ENCODE results near the gene GABPB1.

The GABPB1 gene

DNA sequence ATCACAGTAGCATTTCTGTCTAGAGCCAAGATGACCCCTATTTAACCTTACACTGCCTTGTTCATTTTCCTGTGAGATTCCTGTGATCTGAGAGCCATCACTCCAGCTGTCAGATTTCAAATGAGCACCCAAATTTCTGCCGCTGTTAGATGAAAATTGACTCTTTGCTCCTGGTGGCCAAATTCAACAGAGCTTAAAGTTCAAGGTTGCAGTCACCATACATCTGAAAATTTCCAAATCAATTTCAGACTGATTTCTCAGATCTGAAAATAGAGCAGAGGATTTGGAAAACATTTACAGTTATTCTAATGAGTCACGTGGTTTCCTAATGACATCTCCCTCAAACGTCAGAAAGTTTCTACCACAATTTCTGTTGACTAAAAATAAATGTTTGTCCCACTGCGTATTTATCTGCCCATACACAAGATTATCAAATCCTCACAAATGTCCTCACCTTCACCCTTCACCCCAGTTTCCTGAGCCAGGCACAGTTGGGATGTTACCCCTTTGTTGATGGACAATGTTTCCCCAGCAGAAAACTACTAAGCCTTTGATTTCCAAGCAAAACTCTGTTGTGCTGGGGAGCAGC is 105.9 kb downstream of the GABPB1 start:
- no peak overlapping the region for H3K4me3 ChIP-seq (ENCODE audit: low read length)
- no peak for TF ChIP-seq ZNF274 (IDR thresholded peaks at IDR 0.05; ENCODE audit: low read depth, low read length)

DNA sequence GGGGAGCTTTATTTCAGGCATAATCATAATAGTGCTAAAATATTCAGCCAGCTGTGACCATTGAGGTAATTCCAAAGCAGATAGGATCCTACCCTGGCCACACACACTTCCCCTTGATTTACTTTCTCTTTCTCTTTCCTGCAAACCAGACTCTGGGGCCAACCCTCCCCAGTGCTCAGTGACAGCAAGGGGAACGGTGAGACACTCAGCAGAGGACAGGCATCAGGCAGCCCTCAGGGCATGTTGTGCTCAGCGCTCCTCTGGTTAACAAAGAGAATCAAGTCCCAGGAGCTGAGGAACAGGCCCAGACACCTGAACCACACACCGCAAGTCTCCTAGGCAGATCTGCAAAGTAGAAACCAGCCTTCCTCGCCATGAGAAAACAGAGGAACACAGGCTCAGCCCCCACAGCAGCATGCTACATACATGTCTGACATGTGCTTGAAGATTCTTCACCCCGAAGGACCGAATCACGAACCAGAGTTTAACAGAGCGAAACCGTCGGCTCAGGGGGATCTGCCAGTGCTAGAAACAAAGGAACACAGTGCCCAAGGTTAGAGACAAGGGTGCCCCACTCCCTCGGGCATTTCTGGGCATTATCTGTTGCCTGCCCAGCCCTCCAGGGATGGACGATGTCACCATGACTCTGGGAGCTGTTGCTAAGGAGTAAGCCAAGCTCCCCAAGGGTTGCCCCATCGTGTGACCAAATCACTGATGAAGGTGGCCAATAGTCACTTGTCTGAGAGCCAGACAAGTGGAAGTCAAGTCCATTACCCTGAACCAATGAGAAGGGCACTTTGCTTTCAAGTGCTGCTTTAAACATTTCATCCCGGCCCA is 107.0 kb downstream of the GABPB1 start:
- TF ChIP-seq ZNF274 (IDR thresholded peaks at IDR 0.05; ENCODE audit: low read depth, low read length) = no peak
- peak overlapping the region; percentile 0; the same call in 1 of the 2 replicates for H3K4me3 ChIP-seq (ENCODE audit: low read length)

DNA sequence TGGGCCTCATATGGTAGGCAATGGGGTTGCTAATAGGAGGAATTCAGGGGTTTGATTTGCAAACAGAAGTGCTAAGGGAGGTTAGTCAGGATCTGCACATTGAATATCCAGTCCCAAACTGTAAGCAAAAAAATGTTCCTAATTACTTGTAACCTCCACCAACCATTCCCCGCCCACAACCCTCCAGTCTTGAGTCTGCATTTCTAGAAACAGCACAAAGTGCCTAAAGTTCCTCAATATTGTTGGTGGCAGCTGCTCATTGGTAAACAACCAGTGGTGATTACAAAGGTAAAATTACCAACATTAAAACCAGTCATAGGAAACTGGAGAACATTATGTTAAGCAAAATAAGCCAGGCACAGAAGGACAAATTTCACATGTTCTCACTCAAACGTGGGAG is 108.4 kb downstream of the GABPB1 start:
- no peak for TF ChIP-seq ZNF274 (IDR thresholded peaks at IDR 0.05; ENCODE audit: low read depth, low read length)
- no peak overlapping the region for H3K4me3 ChIP-seq (ENCODE audit: low read length)

DNA sequence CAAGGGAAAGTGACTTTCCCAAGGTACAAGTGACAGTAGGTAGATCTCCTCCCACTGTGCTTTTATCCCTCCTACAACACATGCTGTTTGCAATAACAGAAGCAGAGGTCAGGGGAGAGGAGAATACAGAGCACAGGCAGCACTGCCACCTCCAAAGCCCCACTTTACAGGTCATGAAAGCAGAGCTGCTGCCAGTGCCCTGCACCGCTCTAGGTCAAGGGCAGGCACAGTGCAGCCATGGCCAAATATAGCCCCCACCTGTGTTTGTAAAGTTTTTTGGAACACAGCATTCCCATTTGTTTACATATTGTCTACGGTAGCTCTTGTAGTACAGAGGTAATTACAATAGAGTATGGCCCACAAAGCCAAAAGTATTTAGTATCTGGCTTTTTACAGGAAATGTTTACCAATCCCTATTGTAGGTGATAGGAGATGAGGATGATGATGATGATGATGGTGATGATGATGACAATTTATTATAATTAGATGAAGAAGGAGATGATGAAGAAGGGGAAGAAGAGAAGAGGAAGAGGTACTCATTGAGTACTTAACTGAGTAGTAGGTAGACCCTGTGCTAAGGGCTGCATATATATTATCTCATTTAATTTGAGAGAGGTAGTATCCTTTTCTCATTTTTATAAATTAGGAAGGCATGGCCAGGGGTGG is 109.9 kb downstream of the GABPB1 start:
- no peak for TF ChIP-seq ZNF274 (IDR thresholded peaks at IDR 0.05; ENCODE audit: low read depth, low read length)
- H3K4me3 ChIP-seq (ENCODE audit: low read length) = no peak overlapping the region

DNA sequence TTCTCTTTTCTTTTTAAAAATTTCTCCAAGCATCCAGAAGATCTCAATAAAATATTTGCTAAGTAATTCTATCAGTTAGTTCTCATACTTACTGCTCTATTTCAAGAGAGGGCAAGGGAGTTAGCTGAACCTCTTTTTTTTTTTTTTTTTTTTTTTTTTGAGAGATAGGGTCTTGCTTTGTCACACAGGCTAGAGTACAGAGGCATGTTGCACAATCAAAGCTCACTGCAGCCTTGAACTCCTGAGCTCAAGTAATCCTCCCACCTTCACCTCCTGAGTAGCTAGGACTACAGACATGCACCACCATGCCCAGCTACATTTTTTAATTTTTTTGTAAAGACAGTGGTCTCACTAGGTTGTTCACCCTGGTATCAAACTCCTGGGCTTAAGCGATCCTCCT is 110.8 kb downstream of the GABPB1 start:
- no peak for TF ChIP-seq ZNF274 (IDR thresholded peaks at IDR 0.05; ENCODE audit: low read depth, low read length)
- H3K4me3 ChIP-seq (ENCODE audit: low read length) = no peak overlapping the region

DNA sequence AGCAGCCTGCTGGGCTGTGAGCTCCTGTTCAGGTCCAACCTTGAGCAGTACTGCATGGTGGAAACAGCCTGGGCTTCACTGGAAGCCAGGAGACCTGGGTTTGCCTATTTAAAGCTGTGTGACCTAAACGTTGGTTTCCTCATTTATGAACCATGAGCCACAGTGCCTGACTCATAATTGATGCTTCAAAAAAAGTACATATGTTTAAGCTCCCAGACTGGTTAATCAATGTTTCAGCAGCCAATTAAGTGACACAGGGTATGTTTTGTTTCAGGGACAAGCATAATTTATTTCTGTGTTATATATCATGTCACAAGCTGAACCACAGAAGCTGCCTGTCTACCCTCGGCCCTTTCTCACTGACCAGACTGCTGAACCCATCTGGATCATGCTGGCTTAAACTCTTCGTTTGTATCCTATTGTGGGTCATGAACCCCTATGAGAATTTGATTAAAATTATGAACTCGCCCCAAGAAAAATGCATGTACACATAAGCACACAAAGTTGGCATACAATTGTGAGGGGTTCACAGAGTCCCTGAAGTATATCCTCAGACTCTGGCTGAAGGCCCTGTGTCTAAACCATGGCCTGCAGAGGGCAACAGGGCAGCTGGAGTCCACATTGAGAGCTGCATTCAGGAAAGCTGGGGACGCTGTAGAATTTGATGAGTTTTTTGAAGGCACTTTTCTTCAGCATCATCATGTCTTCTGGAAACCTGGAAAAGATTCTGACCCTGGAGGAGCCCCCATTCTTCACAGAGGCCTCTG is 113.1 kb downstream of the GABPB1 start:
- no peak overlapping the region for H3K4me3 ChIP-seq (ENCODE audit: low read length)
- no peak for TF ChIP-seq ZNF274 (IDR thresholded peaks at IDR 0.05; ENCODE audit: low read depth, low read length)

DNA sequence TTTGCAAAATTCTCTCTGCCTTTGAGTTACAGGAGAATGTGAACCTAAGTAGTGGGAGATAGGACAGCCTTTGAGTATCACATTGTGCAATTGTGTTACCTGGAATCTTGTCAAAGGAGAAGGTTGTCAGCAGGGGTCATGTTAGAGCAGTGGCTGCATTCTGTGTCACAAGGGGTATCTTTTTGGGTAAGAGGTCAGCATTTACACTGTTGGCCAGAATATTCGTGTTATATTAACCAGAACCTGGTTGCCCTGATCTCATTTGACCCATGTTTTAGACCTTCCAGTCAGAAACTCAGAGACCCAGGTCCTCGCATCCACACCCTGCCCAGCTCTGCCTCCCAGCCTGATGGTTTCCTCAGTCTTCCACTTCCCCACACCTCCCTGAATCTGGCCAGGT is 116.7 kb downstream of the GABPB1 start:
- H3K4me3 ChIP-seq (ENCODE audit: low read length) = no peak overlapping the region
- TF ChIP-seq ZNF274 (IDR thresholded peaks at IDR 0.05; ENCODE audit: low read depth, low read length) = no peak

DNA sequence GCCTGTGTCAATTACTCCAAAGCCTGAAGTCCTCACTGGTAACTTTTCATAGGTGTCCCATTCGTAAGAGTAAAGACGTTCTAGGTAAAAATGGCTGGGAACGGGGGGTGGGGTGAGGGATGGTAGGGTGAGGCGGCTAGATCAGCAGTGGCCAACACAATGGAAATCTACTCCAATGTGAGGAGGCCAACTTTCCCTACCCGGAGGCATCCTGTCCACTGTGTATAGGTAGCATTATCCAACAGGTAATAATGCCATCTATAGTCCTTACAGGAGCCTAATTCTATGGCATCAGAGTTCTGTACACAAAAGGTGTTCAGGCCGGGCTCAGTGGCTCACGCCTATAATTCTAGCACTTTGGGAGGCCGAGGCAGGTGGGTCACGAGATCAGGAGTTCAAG is 118.6 kb downstream of the GABPB1 start:
- H3K4me3 ChIP-seq (ENCODE audit: low read length) = no peak overlapping the region
- no peak for TF ChIP-seq ZNF274 (IDR thresholded peaks at IDR 0.05; ENCODE audit: low read depth, low read length)

DNA sequence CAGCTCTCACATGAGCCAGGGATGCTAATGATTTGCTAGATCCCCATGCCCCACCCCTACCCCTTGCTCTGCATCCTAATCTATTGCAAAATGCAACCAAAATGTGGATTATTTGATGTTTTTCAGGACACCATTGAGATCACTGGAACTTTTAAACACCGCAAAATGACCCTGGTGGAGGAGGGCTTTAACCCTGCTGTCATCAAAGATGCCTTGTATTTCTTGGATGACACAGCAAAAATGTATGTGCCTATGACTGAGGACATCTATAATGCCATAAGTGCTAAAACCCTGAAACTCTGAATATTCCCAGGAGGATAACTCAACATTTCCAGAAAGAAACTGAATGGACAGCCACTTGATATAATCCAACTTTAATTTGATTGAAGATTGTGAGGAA is 119.2 kb downstream of the GABPB1 start:
- TF ChIP-seq ZNF274 (IDR thresholded peaks at IDR 0.05; ENCODE audit: low read depth, low read length) = no peak
- H3K4me3 ChIP-seq (ENCODE audit: low read length) = no peak overlapping the region

DNA sequence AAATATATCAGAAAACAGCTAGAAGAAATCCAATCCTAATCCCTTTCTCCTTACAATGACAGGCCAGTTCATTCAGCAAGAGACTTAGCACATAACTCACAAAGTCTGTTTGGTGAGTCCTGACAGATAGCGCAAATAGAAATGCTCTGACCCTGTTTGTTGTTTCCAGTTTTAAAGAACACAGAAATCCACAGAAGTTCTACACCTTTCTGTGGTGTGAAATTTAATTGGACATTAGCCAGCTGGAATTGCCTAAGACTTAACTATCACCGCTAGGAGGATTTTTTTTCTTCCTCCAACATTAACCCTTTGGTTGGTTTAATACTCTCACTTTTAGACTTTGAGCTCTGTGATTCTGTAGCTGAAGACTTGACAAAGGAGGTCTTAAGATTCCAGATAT is 120.2 kb downstream of the GABPB1 start:
- TF ChIP-seq ZNF274 (IDR thresholded peaks at IDR 0.05; ENCODE audit: low read depth, low read length) = no peak
- H3K4me3 ChIP-seq (ENCODE audit: low read length) = no peak overlapping the region

DNA sequence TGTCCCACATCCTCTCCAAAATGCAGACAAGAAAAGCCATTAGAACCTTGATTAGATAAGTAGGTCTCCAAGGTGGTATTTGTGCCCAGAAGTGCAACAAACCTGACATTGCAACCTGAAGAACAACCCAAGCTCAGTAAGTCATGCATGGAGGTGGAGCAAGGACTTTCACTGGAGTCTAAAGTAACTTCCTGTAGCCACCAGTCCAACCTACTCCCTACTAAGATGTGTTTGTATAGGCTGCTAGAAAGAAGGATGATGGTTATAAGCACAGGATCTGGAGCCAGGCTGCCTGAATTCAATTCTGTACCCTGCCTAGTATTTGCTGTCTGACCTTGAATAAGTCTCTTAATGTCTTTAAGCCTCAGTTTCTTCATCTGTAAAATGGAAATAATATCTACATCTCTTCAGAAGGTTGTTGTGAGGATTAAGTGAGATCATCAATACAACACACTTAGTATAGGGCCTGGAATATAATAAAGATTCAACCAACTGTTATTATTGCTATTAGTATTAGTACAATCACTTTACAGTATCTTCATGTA is 121.7 kb downstream of the GABPB1 start:
- H3K4me3 ChIP-seq (ENCODE audit: low read length) = no peak overlapping the region
- no peak for TF ChIP-seq ZNF274 (IDR thresholded peaks at IDR 0.05; ENCODE audit: low read depth, low read length)

DNA sequence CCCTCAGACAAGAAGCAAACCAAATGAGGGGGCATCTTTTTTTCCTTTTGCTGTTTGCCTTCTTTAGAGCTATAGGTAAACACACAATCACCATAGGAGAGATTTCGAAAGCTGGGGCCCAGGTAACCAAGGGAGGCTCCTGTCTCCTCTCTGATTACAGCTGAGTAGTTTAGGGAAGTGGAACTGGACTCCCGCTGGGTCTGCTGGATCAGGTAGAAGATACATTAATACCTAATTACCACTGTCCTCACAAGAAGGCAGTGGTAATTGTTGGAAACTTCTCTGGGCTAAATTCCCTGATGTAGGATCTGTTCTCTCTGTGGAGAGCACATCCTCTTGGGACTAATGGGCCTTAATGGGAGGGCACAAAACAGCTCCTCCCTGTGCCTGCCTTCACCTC is 122.2 kb downstream of the GABPB1 start:
- no peak for TF ChIP-seq ZNF274 (IDR thresholded peaks at IDR 0.05; ENCODE audit: low read depth, low read length)
- H3K4me3 ChIP-seq (ENCODE audit: low read length) = no peak overlapping the region

DNA sequence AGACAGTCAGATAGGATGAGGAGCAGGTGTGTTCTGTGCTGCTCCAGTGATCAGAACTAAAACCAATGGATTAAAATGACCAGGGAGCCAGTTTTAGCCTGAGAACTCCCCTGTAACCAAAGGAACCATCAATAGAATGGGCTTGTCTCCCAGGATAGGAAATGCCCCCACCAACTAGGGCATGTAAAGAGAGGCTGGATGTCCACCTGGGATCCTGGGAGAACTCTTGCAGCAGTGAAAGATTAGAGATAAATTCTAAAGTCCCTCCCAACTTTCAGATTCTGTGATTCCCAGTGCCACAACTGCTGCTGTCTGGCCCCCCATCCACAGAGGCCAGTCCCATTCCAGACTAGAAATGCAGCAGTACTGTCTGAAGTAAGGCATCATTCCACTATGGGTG is 123.2 kb downstream of the GABPB1 start:
- no peak for TF ChIP-seq ZNF274 (IDR thresholded peaks at IDR 0.05; ENCODE audit: low read depth, low read length)
- no peak overlapping the region for H3K4me3 ChIP-seq (ENCODE audit: low read length)

DNA sequence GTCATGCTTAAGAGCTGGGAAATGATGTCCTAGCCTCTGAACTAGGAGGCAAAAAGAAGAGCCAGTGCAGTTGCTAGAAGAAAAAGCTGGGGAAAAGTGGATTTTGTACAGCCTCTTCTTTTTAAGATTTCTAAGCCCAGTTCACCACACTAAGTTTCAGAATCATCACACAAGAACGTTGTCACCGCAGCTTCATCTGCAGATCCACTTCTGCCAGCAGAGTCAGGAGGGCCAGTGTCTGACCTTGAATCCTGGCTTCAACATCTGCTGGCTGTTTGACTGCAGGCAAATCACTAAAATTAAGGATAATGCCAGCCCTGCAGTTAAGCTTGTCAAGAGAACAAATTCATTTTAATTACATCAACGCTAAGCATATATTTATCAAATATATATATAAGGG is 125.7 kb downstream of the GABPB1 start:
- TF ChIP-seq ZNF274 (IDR thresholded peaks at IDR 0.05; ENCODE audit: low read depth, low read length) = no peak
- H3K4me3 ChIP-seq (ENCODE audit: low read length) = no peak overlapping the region

Data from GM08714 (cell line).